HG02870 (cell line): ENCODE data around the gene L3MBTL3.

Experiments used
- ATAC-seq: cut with Tn5 transposase; IDR thresholded peaks from one replicate; pipeline ENCODE4 v1.9.1; 2021; ENCODE audit warnings: mild to moderate bottlenecking, moderate library complexity; ENCODE audit not compliant: unreplicated experiment

Gene L3MBTL3

GRCh38 chr6:130018292-130018743 is at the start of gene L3MBTL3:
Gene L3MBTL3, plus strand, starts transcription at chr6:130018581. Its CDS starts 24,119 bp downstream, at chr6:130042700.
- ATAC-seq: peak; percentile 69

GRCh38 chr6:129969064-129969463 is 49.3 kb upstream of the L3MBTL3 start:
- ATAC-seq: no peak

GRCh38 chr6:129976110-129976509 is 42.3 kb upstream of the L3MBTL3 start:
- ATAC-seq: no peak

- no peak for ATAC-seq
Observed at GRCh38 chr6:129978148-129978916, 40.0 kb upstream of the L3MBTL3 start.

- ATAC-seq: no peak
Observed at GRCh38 chr6:129980821-129981220, 37.6 kb upstream of the L3MBTL3 start.

GRCh38 chr6:129981598-129981997 is 36.8 kb upstream of the L3MBTL3 start:
- no peak for ATAC-seq

- ATAC-seq: no peak
Observed at GRCh38 chr6:129989396-129989795, 29.0 kb upstream of the L3MBTL3 start.

- no peak for ATAC-seq
Observed at GRCh38 chr6:129992881-129993280, 25.5 kb upstream of the L3MBTL3 start.

GRCh38 chr6:129994410-129994809 is 24.0 kb upstream of the L3MBTL3 start:
- ATAC-seq: no peak

GRCh38 chr6:129996387-129996786 is 22.0 kb upstream of the L3MBTL3 start:
- ATAC-seq: no peak

GRCh38 chr6:130000526-130001421 is 17.6 kb upstream of the L3MBTL3 start:
- ATAC-seq: no peak

- ATAC-seq: no peak
Observed at GRCh38 chr6:130008236-130008873, 10.0 kb upstream of the L3MBTL3 start.

GRCh38 chr6:130009146-130009545 is 9.2 kb upstream of the L3MBTL3 start:
- ATAC-seq: no peak

- ATAC-seq: no peak
Observed at GRCh38 chr6:130010387-130010786, 8.0 kb upstream of the L3MBTL3 start.

GRCh38 chr6:130012728-130013127 is 5.7 kb upstream of the L3MBTL3 start:
- no peak for ATAC-seq

- ATAC-seq: peak; percentile 22
Observed at GRCh38 chr6:130018744-130019325, 454 bp downstream of the L3MBTL3 start.

GRCh38 chr6:130019326-130020072 is 1.1 kb downstream of the L3MBTL3 start:
- ATAC-seq: peak; percentile 16

- ATAC-seq: no peak
Observed at GRCh38 chr6:130020073-130020906, 1.9 kb downstream of the L3MBTL3 start.

GRCh38 chr6:130020907-130021629 is 2.7 kb downstream of the L3MBTL3 start:
- ATAC-seq: peak; percentile 58
